Uterus (tissue), 4 donors: Measurements from ENCODE around the gene CASKIN2. TPM values are rescaled to one million over a fixed set of nuclear protein-coding genes. Genes with fewer than 3 reads are reported as not detected.
A peak's percentile ranks its signal among the peaks of the same experiment; 100 is the strongest.
"Not testable (repeated sequence)": the region's sequence is repeated elsewhere in the genome, so short reads cannot be mapped to it uniquely, and the experiment has no call there.

Experiments used
- DNase-seq, 2 donors: peaks; one replicate each; pipeline ENCODE4 v3.0.0-alpha.2; 2019 to 2020
- H3K27ac ChIP-seq, 2 donors: fragments of 200-600 bp; sonication (generic); 1 replicate in 1 of 2; 2 replicates in 1 of 2; pipeline ENCODE4 v1.5.1; 2016 to 2018
- H3K27me3 ChIP-seq, 2 donors: fragments of 200-600 bp; sonication (generic); one replicate each; pipeline ENCODE4 v1.5.1; 2018 to 2019; ENCODE audit warnings: control low read depth in 1 of 2
- H3K36me3 ChIP-seq, 2 donors: fragments of 200-600 bp; sonication (generic); one replicate each; pipeline ENCODE4 v1.5.1; 2019; ENCODE audit warnings: control low read depth in 1 of 2
- H3K4me1 ChIP-seq, 2 donors: fragments of 200-600 bp; sonication (generic); one replicate each; pipeline ENCODE4 v1.5.1; 2018 to 2019; ENCODE audit warnings: control low read depth in 1 of 2
- H3K4me3 ChIP-seq, 2 donors: fragments of 200-600 bp; sonication (generic); 1 replicate in 1 of 2; 2 replicates in 1 of 2; pipeline ENCODE4 v1.5.1; 2018 to 2019; ENCODE audit warnings: mild to moderate bottlenecking in 1 of 2
- H3K9me3 ChIP-seq, 2 donors: fragments of 200-600 bp; sonication (generic); one replicate each; pipeline ENCODE4 v1.5.1; 2019; ENCODE audit warnings: control low read depth in 1 of 2
- POLR2A ChIP-seq, 2 donors: fragments of 450-650 bp; IDR thresholded peaks; one replicate each; pipeline ENCODE4 v1.6.1; 2016; ENCODE audit warnings: antibody characterized with exemption in 2 of 2, mild to moderate bottlenecking in 1 of 2, moderate library complexity in 1 of 2
- intact Hi-C: fragments of 100-400 bp; cut with DNase I; formaldehyde crosslinking; loops from one replicate; pipeline ENCODE4 v1.15.1; 2023; ENCODE audit warnings: low total_unique reads
- total RNA-seq, 4 donors: library from RNA; depleted of rRNA in 3 of 4; stranded (reverse); fragments of >200 nt in 3 of 4; gene quantifications; one replicate each; pipeline versions ENCODE4 v1.1.0 to v1.2.4, GENCODE V29; 2014 to 2023
- TF ChIP-seq, protein P1 (sequence below), 4 experiments: fragments of 200-600 bp in 2 of 4; fragments of 450-650 bp in 2 of 4; sonication (generic) in 2 of 4; IDR thresholded peaks; one replicate each; pipeline ENCODE4 v1.5.1; 2016 to 2019; ENCODE audit warnings: antibody characterized with exemption in 4 of 4, mild to moderate bottlenecking in 2 of 4, moderate library complexity in 1 of 4
- donor health status: DM: yes; HTN: yes; CAD: no.

Gene CASKIN2
- total RNA-seq, 4 donors from 2014 or later: 7.4 to 122 (median 15.5) TPM

GRCh38 chr17:75521290-75521689 is 6.0 kb upstream of the CASKIN2 start:
- intact Hi-C loops: loop anchor here (10.0 kb wide), 1 partner anchor 196 kb away; no protein-coding TSS in a partner anchor
- no peaks in the 10 kb centered on the region for H3K27me3 ChIP-seq
- DNase-seq: no peak
- H3K9me3 ChIP-seq: no peaks in the 10 kb centered on the region
- TF ChIP-seq, protein P1, sequence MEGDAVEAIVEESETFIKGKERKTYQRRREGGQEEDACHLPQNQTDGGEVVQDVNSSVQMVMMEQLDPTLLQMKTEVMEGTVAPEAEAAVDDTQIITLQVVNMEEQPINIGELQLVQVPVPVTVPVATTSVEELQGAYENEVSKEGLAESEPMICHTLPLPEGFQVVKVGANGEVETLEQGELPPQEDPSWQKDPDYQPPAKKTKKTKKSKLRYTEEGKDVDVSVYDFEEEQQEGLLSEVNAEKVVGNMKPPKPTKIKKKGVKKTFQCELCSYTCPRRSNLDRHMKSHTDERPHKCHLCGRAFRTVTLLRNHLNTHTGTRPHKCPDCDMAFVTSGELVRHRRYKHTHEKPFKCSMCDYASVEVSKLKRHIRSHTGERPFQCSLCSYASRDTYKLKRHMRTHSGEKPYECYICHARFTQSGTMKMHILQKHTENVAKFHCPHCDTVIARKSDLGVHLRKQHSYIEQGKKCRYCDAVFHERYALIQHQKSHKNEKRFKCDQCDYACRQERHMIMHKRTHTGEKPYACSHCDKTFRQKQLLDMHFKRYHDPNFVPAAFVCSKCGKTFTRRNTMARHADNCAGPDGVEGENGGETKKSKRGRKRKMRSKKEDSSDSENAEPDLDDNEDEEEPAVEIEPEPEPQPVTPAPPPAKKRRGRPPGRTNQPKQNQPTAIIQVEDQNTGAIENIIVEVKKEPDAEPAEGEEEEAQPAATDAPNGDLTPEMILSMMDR (IDR thresholded peaks at IDR 0.05): no peak
- TF ChIP-seq POLR2A (IDR thresholded peaks at IDR 0.05): no peak
- no peak overlapping the region for H3K27ac ChIP-seq
- H3K4me1 ChIP-seq: peaks cover 7 to 10% of the 10 kb centered on the region in 2 donors
- H3K4me3 ChIP-seq: no peak overlapping the region
- H3K36me3 ChIP-seq: no peaks in the 10 kb centered on the region

DNA sequence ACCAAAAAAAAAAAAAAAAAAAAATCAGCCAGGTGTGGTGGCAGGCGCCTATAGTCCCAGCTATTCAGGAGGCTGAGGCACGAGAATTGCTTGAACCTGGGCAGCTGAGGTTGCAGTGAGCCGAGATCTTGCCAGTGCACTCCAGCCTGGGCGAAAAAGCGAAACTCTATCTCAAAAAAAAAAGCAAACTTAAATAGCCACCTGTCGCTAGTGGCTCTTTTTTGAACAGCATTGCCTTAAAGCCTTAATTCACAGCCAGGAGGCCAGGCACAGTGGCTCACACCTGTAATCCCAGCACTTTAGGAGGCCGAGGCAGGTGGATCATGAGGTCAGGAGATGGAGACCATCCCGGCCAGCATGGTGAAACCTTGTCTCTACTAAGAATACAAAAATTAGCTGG is 5.1 kb upstream of the CASKIN2 start:
- H3K9me3 ChIP-seq, H3K27ac ChIP-seq, H3K4me1 ChIP-seq, H3K27me3 ChIP-seq, DNase-seq, H3K4me3 ChIP-seq, H3K36me3 ChIP-seq: not testable (repeated sequence)
- intact Hi-C loops: loop anchor here (10.0 kb wide), 1 partner anchor 196 kb away; no protein-coding TSS in a partner anchor

DNA sequence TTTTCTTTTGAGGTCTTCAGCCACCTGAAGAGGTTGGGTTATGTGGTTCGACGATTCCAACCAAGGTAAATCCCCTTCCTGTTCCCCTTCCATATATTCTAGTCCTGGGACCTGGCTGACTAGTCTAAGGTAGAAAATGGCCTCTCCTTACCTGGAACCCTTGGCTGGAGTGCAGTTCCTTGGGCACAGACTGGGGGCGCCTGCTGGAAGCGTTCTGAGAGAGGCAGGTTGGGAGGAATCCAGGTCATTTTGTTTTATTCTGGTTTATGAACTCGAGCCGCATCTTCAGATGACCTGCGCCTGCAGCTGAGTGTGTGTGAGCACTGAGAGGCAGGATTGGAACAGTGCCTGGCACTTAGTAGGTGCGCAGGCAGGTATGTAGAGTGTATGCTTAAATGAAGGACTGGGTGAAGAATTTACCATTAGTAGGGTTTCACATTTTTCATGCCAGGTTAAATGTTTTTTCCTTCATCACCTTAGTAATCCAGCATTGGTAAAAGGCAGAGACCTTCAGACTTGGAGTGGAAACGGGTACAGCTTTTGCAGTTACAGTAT is 3.7 kb upstream of the CASKIN2 start:
- intact Hi-C loops: loop anchor here (5.0 kb wide), 2 partner anchors 92 to 232 kb away; partner anchors contain the start of gene SLC25A19
- Histone ChIP-seq H3K4me3 (no peak overlapping the region), H3K27ac (no peak overlapping the region), H3K36me3 (no peaks in the 10 kb centered on the region), H3K27me3 (no peaks in the 10 kb centered on the region), H3K4me1 (peaks cover 2 to 7% of the 10 kb centered on the region in 2 donors), H3K9me3 (no peaks in the 10 kb centered on the region)
- no peak for DNase-seq
- no peak for TF ChIP-seq POLR2A (IDR thresholded peaks at IDR 0.05)
- TF ChIP-seq, protein P1 (IDR thresholded peaks at IDR 0.05): no peak

- Histone ChIP-seq H3K27me3 (no peaks in the 10 kb centered on the region), H3K9me3 (no peaks in the 10 kb centered on the region), H3K4me1 (peaks cover 7 to 11% of the 10 kb centered on the region in 2 donors), H3K27ac (no peak overlapping the region), H3K36me3 (no peaks in the 10 kb centered on the region), H3K4me3 (no peak overlapping the region)
- intact Hi-C loops: loop anchor here (5.0 kb wide), 2 partner anchors 91 to 231 kb away; partner anchors contain the start of gene SLC25A19
- TF ChIP-seq, protein P1 (IDR thresholded peaks at IDR 0.05): no peak
- no peak for TF ChIP-seq POLR2A (IDR thresholded peaks at IDR 0.05)
- no peak for DNase-seq
These were observed 2.9 kb upstream of the CASKIN2 start for GRCh38 chr17:75518201-75518600.

- H3K36me3 ChIP-seq: no peaks in the 10 kb centered on the region
- peaks cover 7 to 14% of the 10 kb centered on the region in 2 donors for H3K4me1 ChIP-seq
- no peaks in the 10 kb centered on the region for H3K27me3 ChIP-seq
- no peak for TF ChIP-seq POLR2A (IDR thresholded peaks at IDR 0.05)
- TF ChIP-seq, protein P1 (IDR thresholded peaks at IDR 0.05): no peak
- intact Hi-C loops: loop anchor here (5.0 kb wide), 2 partner anchors 90 to 230 kb away; partner anchors contain the start of gene SLC25A19
- DNase-seq: peak in 1 of 2 donors; percentile 15
- peak overlapping the region; percentile 66 to 85 for H3K4me3 ChIP-seq
- peak overlapping the region in 1 of 2 donors; percentile 70 for H3K27ac ChIP-seq
- no peaks in the 10 kb centered on the region for H3K9me3 ChIP-seq
These were observed 2.0 kb upstream of the CASKIN2 start for GRCh38 chr17:75517297-75517865.
